Astrocyte (in vitro differentiated cells and primary cell): ENCODE measurements around the gene GPR61. TPM values are rescaled to one million over a fixed set of nuclear protein-coding genes. Genes with fewer than 3 reads are reported as not detected.

Experiments
- DNase-seq: peaks from one replicate; pipeline ENCODE4 v3.0.0-alpha.2; 2010; ENCODE audit warnings: low read depth
- FAIRE-seq: peaks from 2 replicates; lab custom pipeline; 2011; peaks lifted over from hg19 to GRCh38; lab: Jason Lieb, UNC
- H2AFZ ChIP-seq: 2 replicates; pipeline ENCODE4 v1.6.0; 2012; ENCODE audit warnings: low read depth, low read length, inconsistent platforms
- H3K27ac ChIP-seq: 2 replicates; pipeline ENCODE4 v1.5.1; 2011; ENCODE audit warnings: low read depth, low read length, inconsistent platforms
- H3K27me3 ChIP-seq: 2 replicates; pipeline ENCODE4 v1.6.0; 2011; ENCODE audit warnings: low read length, inconsistent platforms; ENCODE audit not compliant: insufficient read depth
- H3K36me3 ChIP-seq: 2 replicates; pipeline ENCODE4 v1.5.1; 2011; ENCODE audit warnings: low read length, inconsistent platforms; ENCODE audit not compliant: insufficient read depth
- H3K4me1 ChIP-seq: 2 replicates; pipeline ENCODE4 v1.5.1; 2011; ENCODE audit warnings: low read length, inconsistent platforms; ENCODE audit not compliant: insufficient read depth
- H3K4me2 ChIP-seq: 2 replicates; pipeline ENCODE4 v1.6.0; 2012; ENCODE audit warnings: low read length, inconsistent platforms
- H3K4me3 ChIP-seq: 2 replicates; pipeline ENCODE4 v1.5.1; 2011; ENCODE audit warnings: low read depth, mild to moderate bottlenecking, low read length, inconsistent platforms; ENCODE audit not compliant: insufficient read depth
- H3K79me2 ChIP-seq: 2 replicates; pipeline ENCODE4 v1.6.0; 2012; ENCODE audit warnings: mild to moderate bottlenecking, low read length, inconsistent platforms; ENCODE audit not compliant: insufficient read depth
- H3K9ac ChIP-seq: 2 replicates; pipeline ENCODE4 v1.6.0; 2012; ENCODE audit warnings: mild to moderate bottlenecking, low read length, inconsistent platforms
- H3K9me3 ChIP-seq: 2 replicates; pipeline ENCODE4 v1.5.1; 2012; ENCODE audit warnings: low read depth, mild to moderate bottlenecking, low read length, inconsistent platforms; ENCODE audit not compliant: insufficient read depth
- H4K20me1 ChIP-seq: 2 replicates; pipeline ENCODE4 v1.6.0; 2012; ENCODE audit warnings: low read length, inconsistent platforms; ENCODE audit not compliant: insufficient read depth
- H3K27ac Mint-ChIP-seq: one replicate; pipeline ENCODE4 v1.8.0; 2021; ENCODE audit warnings: mild to moderate bottlenecking, mixed read lengths; ENCODE audit not compliant: unreplicated experiment
- H3K27me3 Mint-ChIP-seq: one replicate; pipeline ENCODE4 v1.8.0; 2021; ENCODE audit warnings: low read depth, mixed read lengths; ENCODE audit not compliant: unreplicated experiment
- H3K36me3 Mint-ChIP-seq: one replicate; pipeline ENCODE4 v1.8.0; 2021; ENCODE audit warnings: low read depth, mixed read lengths; ENCODE audit not compliant: unreplicated experiment
- H3K4me1 Mint-ChIP-seq: one replicate; pipeline ENCODE4 v1.8.0; 2021; ENCODE audit warnings: low read depth, mixed read lengths; ENCODE audit not compliant: unreplicated experiment
- H3K4me3 Mint-ChIP-seq: one replicate; pipeline ENCODE4 v1.8.0; 2021; ENCODE audit warnings: mild to moderate bottlenecking, moderate library complexity, mixed read lengths; ENCODE audit not compliant: unreplicated experiment
- H3K9me3 Mint-ChIP-seq: one replicate; pipeline ENCODE4 v1.8.0; 2021; ENCODE audit warnings: mild to moderate bottlenecking, mixed read lengths; ENCODE audit not compliant: unreplicated experiment
- CTCF ChIP-seq: IDR thresholded peaks from 2 replicates; pipeline ENCODE4 v1.5.1; 2011; ENCODE audit warnings: low read depth, mild to moderate bottlenecking, inconsistent platforms, low read length, moderate library complexity; ENCODE audit not compliant: insufficient read depth
- EZH2 ChIP-seq: IDR thresholded peaks from 2 replicates; pipeline ENCODE4 v1.6.1; 2012; ENCODE audit warnings: mild to moderate bottlenecking, low read length, inconsistent platforms; ENCODE audit not compliant: insufficient read depth
- total RNA-seq: library from RNA; stranded (reverse); gene quantifications from 2 replicates; pipeline ENCODE4 v1.2.1, GENCODE V29; 2021

Gene GPR61
- total RNA-seq, 1 donor from 2014 or later: not detected

GRCh38 chr1:109514846-109515245, 24.8 kb upstream of the GPR61 start:
- H3K27ac Mint-ChIP-seq: no peak overlapping the region
- peak overlapping the region; percentile 23 for H3K4me3 Mint-ChIP-seq
- H3K36me3 Mint-ChIP-seq: no peaks in the 10 kb centered on the region
- DNase-seq (no peak), FAIRE-seq (no peak)
- H3K4me1 Mint-ChIP-seq: peaks cover 15% of the 10 kb centered on the region
- Histone ChIP-seq H3K27ac (no peak overlapping the region), H3K4me1 (peaks cover 3% of the 10 kb centered on the region), H3K79me2 (no peaks in the 10 kb centered on the region), H3K4me3 (no peak overlapping the region), H3K9me3 (no peaks in the 10 kb centered on the region), H3K9ac (no peak overlapping the region), H2AFZ (no peak overlapping the region), H3K4me2 (no peak overlapping the region), H4K20me1 (no peaks in the 10 kb centered on the region), H3K36me3 (no peaks in the 10 kb centered on the region), H3K27me3 (peaks cover 5% of the 10 kb centered on the region)
- peaks cover 2% of the 10 kb centered on the region for H3K9me3 Mint-ChIP-seq
- TF ChIP-seq EZH2: no peak
- TF ChIP-seq CTCF: no peak
- peaks cover 20% of the 10 kb centered on the region for H3K27me3 Mint-ChIP-seq

DNA sequence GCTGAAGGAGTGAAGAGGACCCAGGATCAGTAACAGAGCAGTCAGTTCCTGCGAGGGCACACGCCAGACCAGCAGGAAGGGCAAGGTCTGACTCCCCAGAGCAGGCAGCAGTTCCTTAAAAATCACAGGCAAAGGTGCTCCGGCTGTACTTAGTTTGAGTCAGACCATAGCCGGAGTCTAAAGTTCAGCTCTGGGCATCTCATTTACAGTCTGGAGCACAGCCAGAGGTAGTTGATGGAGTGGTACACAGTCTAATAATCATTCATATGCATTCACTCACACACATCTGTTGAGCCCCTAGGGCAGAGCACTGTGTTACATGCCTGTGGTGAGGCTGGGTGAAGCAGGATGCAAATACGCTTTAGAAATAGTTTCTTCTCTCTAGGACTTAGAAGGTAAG, 22.8 kb upstream of the GPR61 start:
- Mint-ChIP-seq H3K27ac (no peak overlapping the region), H3K4me1 (peaks cover 15% of the 10 kb centered on the region), H3K27me3 (peaks cover 2% of the 10 kb centered on the region), H3K9me3 (peaks cover 2% of the 10 kb centered on the region), H3K36me3 (no peaks in the 10 kb centered on the region), H3K4me3 (no peak overlapping the region)
- TF ChIP-seq EZH2: no peak
- peaks cover 14% of the 10 kb centered on the region for H3K27me3 ChIP-seq
- no peaks in the 10 kb centered on the region for H3K9me3 ChIP-seq
- no peak for DNase-seq
- H3K4me1 ChIP-seq: no peaks in the 10 kb centered on the region
- no peaks in the 10 kb centered on the region for H3K36me3 ChIP-seq
- no peak for FAIRE-seq
- no peak overlapping the region for H3K9ac ChIP-seq
- no peaks in the 10 kb centered on the region for H4K20me1 ChIP-seq
- no peak overlapping the region for H3K27ac ChIP-seq
- no peaks in the 10 kb centered on the region for H3K79me2 ChIP-seq
- no peak overlapping the region for H3K4me2 ChIP-seq
- H2AFZ ChIP-seq: no peak overlapping the region
- H3K4me3 ChIP-seq: no peak overlapping the region

DNA sequence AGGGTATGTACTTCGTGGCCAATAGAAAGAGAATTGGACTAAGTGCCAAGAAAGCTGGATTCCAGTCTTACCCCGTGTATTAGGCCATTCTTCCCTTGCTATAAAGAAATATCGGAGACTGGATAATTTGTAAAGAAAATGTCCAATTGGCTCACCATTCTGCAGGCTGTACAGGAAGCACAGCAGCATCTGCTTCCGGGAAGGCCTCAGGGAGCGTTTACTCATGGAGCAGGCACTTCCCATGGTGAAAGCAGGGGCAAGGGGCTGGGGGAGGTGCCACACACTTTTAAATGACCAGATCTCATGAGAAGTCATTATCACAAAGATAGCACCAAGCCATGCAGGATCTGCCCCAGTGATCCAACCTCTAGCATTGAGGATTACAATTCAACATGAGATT, 22.3 kb upstream of the GPR61 start:
- no peaks in the 10 kb centered on the region for H3K36me3 ChIP-seq
- H3K27ac Mint-ChIP-seq: no peak overlapping the region

More for the DNA sequence above, 22.3 kb upstream of the GPR61 start:
- Mint-ChIP-seq H3K36me3 (no peaks in the 10 kb centered on the region), H3K4me3 (no peak overlapping the region), H3K9me3 (peaks cover 2% of the 10 kb centered on the region), H3K27me3 (peaks cover 4% of the 10 kb centered on the region), H3K4me1 (peaks cover 15% of the 10 kb centered on the region)
- Histone ChIP-seq H3K27ac (no peak overlapping the region), H3K79me2 (no peaks in the 10 kb centered on the region), H2AFZ (no peak overlapping the region), H3K27me3 (peaks cover 19% of the 10 kb centered on the region), H3K4me1 (no peaks in the 10 kb centered on the region), H3K9ac (no peak overlapping the region), H3K4me3 (no peak overlapping the region), H4K20me1 (no peaks in the 10 kb centered on the region), H3K4me2 (no peak overlapping the region), H3K9me3 (no peaks in the 10 kb centered on the region)
- no peak for TF ChIP-seq CTCF
- FAIRE-seq (no peak), DNase-seq (no peak)
